ENCODE data around the gene ARHGEF2. TPM values are rescaled to one million over a fixed set of nuclear protein-coding genes. Genes with fewer than 3 reads are reported as not detected.

ARHGEF2 gene
- total and polyA plus RNA-seq, 2 of the 13 experiments (the other 11 are each of a cell fraction or from before 2014, with no cell fraction given) = 16.1 to 32.1 TPM

DNA sequence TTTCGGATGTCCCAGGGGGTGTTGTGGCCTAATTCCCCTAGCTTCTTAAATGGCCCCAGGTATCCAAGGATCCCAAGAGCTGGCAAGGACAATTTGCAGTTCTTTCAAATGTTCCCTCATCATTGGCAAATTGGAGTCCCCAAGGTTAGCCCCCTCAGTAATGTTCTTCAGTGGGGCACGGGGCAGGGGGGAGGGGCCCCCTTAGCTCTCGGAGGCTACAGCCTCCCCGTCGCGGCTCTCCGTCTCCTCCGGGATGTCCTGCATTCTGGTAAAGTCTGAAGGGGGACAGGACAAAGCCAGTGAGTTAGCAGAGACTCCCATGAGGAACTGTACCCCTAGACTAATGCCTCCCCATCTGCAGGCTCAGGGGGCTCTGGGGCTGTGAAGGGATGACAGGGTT lies 30.6 kb downstream of the ARHGEF2 start:
- no peak for FAIRE-seq
- no peak for ATAC-seq
- Histone ChIP-seq H3K27ac (ENCODE audit: extremely low read length, insufficient read depth, low read length) (peak overlapping the region; percentile 30), H3K36me3 (replicated peaks in 1 of 2; ENCODE audit: control insufficient read depth in 1 of 2, insufficient read depth in 2 of 2, low read length in 2 of 2) (peaks cover 23 to 48% of the 10 kb centered on the region in 2 experiments), H3K27me3 (ENCODE audit: control insufficient read depth in 1 of 2, insufficient read depth in 2 of 2, low read length in 2 of 2) (no peaks in the 10 kb centered on the region), H3K9me3 (ENCODE audit: low read length) (no peaks in the 10 kb centered on the region), H3K79me2 (ENCODE audit: insufficient read depth, low read length) (peaks cover 12% of the 10 kb centered on the region), H4K20me1 (ENCODE audit: insufficient read depth, low read length) (no peaks in the 10 kb centered on the region), H2AFZ (ENCODE audit: low read length) (no peak overlapping the region), H3K9ac (ENCODE audit: insufficient read depth, low read depth, low read length) (no peak overlapping the region), H3K4me1 (ENCODE audit: insufficient read depth, low read length) (peaks cover 39% of the 10 kb centered on the region), H3K4me3 (replicated peaks in 1 of 3; ENCODE audit: insufficient read depth in 1 of 3, low read depth in 2 of 3, low read length in 3 of 3) (no peak overlapping the region), H3K4me2 (ENCODE audit: low read depth, low read length) (no peak overlapping the region)
- no TSS peak for BruUV-seq (replicated peaks)
- DNase-seq (ENCODE audit: low spot score) = no peak
- WGBS (ENCODE audit: low lambda C conversion rate) = 96% methylated on average over 8 of the region's 8 CpGs
- TF ChIP-seq ZNF790 (CRISPR knock-in tag; IDR thresholded peaks at IDR 0.05; ENCODE audit: borderline replicate concordance) (no peak), KDM5B (CRISPR knock-in tag; IDR thresholded peaks at IDR 0.05; ENCODE audit: borderline replicate concordance) (no peak), SRSF1 (optimal IDR thresholded peaks at IDR 0.05; ENCODE audit: low read depth, low read length) (no peak), ZNF17 (CRISPR knock-in tag; IDR thresholded peaks at IDR 0.05) (no peak), ZNF672 (CRISPR knock-in tag; IDR thresholded peaks at IDR 0.05) (no peak), RFX1 (IDR thresholded peaks at IDR 0.05) (no peak), KLF16 (CRISPR knock-in tag; IDR thresholded peaks at IDR 0.05) (no peak), ZNF7 (CRISPR knock-in tag; IDR thresholded peaks at IDR 0.05) (no peak), THYN1 (CRISPR knock-in tag; IDR thresholded peaks at IDR 0.05; ENCODE audit: borderline replicate concordance, low read depth) (no peak), ZNF282 (IDR thresholded peaks at IDR 0.05; ENCODE audit: partially characterized antibody) (no peak), U2AF1 (optimal IDR thresholded peaks at IDR 0.05; ENCODE audit: low read depth, low read length) (no peak), RBM39 (IDR thresholded peaks at IDR 0.05; ENCODE audit: low read depth, low read length, poor library complexity, severe bottlenecking) (no peak), ZNF547 (CRISPR knock-in tag; IDR thresholded peaks at IDR 0.05) (no peak)
- TF ChIP-seq, protein P1, sequence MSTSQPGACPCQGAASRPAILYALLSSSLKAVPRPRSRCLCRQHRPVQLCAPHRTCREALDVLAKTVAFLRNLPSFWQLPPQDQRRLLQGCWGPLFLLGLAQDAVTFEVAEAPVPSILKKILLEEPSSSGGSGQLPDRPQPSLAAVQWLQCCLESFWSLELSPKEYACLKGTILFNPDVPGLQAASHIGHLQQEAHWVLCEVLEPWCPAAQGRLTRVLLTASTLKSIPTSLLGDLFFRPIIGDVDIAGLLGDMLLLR (CRISPR knock-in tag; IDR thresholded peaks at IDR 0.05) = no peak
- TF ChIP-seq, protein P2, sequence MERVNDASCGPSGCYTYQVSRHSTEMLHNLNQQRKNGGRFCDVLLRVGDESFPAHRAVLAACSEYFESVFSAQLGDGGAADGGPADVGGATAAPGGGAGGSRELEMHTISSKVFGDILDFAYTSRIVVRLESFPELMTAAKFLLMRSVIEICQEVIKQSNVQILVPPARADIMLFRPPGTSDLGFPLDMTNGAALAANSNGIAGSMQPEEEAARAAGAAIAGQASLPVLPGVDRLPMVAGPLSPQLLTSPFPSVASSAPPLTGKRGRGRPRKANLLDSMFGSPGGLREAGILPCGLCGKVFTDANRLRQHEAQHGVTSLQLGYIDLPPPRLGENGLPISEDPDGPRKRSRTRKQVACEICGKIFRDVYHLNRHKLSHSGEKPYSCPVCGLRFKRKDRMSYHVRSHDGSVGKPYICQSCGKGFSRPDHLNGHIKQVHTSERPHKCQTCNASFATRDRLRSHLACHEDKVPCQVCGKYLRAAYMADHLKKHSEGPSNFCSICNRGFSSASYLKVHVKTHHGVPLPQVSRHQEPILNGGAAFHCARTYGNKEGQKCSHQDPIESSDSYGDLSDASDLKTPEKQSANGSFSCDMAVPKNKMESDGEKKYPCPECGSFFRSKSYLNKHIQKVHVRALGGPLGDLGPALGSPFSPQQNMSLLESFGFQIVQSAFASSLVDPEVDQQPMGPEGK (CRISPR knock-in tag; IDR thresholded peaks at IDR 0.05) = no peak
- ChIA-PET CTCF (ENCODE audit: low intra/inter-chr PET ratio, low total read pairs) (no interaction called here), POLR2A (interaction anchor here (1.4 to 2.2 kb wide), 5 partner anchors 7 to 36 kb away, joined by 3 to 6 read pairs (median 5); partner anchors contain the start of gene ARHGEF2)
- intact Hi-C loops (cut with micrococcal nuclease; ENCODE audit: unreplicated experiment) (no loop called here), in situ Hi-C loops (cut with HindIII; ENCODE audit: extremely low pct_ligation_motif_present, low pct_unique_long_range_greater_than_20kb) (loop anchor here (10.0 kb wide), 1 partner anchor 117 kb away; the partner anchor contains the start of gene RAB25)

All from HepG2 (cell line).